ENCODE data around the gene OR1M1.

Gene OR1M1

DNA sequence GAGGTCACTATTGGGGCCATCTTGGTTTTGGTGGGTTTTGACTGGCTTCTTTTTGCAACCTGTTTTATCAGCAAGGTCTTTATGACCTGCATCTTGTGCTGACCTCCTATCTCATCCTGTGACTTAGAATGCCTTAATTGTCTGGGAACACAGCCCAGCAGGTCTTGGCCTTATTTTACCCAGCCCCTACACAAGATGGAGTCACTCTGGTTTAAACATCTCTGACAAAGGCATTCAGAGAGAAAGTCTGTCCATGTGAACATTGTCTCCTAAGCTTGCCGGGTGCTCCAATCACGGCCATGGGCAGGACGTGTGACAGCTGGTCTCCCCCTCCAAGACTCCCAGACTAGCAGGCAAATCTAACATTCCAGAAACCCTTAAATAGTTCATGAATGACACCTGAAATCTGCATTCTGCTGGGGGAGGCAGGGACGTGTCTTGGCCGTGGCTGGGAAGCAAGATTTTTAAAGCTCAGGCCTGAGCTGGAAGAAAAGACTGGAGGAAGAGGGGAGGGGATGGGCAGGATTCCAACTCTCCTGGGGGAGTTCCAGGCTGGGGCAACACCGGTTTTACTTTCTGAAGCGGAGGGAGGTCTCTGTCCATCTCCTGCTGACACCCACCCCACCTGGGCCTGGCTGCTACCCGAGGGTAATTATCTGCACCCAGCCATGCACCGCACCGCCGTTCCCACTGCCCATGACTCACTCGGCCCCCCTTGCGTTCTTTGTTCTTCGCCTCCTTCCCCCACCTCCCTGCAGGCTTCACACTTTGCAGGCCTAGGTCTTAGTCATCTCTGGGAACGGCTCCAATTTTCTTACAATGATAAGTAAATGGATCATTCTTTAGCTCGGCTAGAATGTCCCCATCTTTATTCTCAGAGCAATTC lies 11.6 kb upstream of the OR1M1 start:
- DNase-seq (ENCODE audit: low read depth) = peak; percentile 94

DNA sequence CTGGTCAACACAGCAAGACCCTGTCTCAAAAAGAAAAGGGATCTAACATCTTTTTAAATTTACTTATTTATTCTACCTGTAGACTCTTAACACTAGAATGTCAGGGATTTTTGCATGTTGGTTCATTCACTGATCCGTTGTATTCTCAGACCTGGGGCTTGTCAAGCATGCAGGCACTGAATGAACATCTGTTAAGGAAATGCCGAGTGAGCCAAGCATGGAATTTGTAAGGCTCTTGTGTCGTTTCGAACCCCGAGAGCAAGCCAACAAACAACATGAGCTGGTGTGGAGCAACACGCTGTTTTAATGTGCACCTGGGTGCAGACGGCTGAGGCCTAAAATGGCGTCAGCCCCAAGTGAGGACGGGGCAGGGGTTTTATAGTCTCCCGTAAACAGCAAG lies 10.0 kb upstream of the OR1M1 start:
- no peak for DNase-seq (ENCODE audit: low read depth)

DNA sequence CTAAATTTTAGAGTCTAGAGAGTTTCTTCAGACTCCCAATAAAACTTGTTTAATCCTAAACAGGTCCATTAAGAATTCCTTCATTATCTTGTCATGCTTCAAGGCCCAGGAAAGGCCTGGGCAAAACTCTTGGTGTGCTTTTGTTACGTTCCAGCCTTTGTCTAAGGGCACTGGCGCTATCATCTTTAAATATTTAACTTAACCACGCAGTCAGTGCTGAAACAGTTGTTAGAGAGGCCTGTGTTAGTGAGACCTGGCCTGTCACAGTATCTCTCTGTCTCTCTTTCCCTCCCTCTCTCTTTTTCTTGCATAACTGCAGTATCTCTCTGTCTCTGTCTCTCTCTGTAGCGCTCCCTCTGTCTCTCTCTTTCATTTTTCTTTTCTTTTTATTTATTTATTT lies 8.2 kb upstream of the OR1M1 start:
- no peak for DNase-seq (ENCODE audit: low read depth)

DNA sequence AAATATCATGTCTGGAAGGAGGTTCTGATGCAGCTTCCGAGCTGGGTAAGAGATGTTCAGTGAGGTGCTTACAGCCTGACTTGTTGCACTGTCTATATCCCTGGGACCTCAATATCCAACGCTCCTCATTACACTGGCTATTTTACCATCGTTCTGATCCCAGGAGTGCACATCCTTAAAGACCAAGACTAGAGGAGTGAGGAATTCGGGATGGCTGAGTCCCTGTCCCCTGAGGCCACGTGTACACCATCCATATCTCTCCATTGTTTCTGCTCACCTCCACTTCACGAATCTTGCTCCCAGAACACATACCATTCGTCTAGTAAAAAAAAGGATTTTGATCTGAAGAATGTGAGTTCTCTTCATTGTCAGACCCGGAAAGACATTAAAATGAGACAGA lies 20.5 kb downstream of the OR1M1 start, which contains the start of gene OR7G2:
Gene OR7G2, minus strand, starts transcription at position 101 of the 400 bp plus-strand sequence. CDS start 4,232 bp downstream, outside the sequence.
- no peak for DNase-seq (ENCODE audit: low read depth)

DNA sequence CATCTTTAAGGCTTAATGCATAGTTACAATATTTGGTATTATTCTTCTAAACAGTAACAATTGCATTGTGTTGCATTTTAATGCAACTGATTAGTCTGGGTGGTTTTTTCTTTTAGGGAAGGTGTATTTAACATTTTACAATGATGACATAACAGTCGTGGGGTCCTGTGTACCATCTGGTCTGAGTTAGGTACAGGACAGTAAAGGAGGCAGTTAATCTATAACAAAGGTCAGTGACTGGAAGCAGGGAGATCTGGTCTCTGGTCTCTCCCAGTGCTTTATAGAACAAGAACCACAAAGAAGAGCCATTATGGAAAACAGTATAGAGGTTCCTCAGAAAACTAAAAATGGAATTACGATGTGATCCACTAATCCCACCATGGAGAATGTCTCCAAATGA lies 23.1 kb downstream of the OR1M1 start:
- no peak for DNase-seq (ENCODE audit: low read depth)

DNA sequence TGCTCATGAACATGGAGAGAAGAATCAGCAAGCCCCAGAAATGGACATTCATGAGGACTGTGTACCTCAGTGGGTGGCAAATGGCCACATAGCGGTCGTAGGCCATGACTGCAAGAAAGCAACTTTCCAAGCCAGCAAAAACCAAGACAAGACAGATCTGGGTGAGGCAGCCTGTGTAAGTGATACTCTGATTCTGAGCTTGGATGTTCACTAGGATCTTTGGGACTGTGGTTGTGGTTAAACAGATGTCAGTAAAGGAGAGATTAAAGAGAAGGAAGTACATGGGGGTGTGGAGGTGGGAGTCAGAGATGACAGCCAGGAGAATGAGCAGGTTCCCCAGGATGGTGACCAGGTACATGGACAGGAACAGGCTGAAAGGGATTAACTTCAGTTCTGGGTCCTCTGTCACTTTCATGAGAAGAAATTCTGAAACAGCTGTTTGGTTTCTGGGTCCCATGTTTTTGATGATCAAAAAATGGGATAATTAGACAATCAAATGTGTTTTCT lies 28.5 kb downstream of the OR1M1 start, which contains the start of gene OR7G1:
Gene OR7G1, minus strand, starts transcription at position 457 of the 507 bp plus-strand sequence. Its CDS starts 0 bp downstream, at position 457.
- no peak for DNase-seq (ENCODE audit: low read depth)

DNA sequence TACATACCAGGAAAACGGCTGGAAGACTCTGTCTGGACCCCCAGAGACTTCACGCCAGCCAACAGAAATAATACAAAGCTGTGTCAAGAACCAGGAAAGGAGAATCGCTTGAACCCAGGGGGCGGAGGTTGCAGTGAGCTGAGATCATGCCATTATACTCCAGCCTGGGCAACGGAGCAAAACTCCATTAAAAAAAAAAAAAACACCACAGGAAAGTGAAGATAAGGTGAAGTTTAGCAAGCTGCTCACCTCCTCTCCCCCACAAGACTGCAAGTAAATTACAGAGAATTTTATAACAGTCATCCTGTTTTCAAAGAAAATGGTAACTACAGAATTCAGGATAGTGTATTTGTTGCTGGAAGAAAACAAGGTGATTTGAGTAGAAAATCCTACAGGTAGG lies 29.7 kb downstream of the OR1M1 start:
- no peak for DNase-seq (ENCODE audit: low read depth)

DNA sequence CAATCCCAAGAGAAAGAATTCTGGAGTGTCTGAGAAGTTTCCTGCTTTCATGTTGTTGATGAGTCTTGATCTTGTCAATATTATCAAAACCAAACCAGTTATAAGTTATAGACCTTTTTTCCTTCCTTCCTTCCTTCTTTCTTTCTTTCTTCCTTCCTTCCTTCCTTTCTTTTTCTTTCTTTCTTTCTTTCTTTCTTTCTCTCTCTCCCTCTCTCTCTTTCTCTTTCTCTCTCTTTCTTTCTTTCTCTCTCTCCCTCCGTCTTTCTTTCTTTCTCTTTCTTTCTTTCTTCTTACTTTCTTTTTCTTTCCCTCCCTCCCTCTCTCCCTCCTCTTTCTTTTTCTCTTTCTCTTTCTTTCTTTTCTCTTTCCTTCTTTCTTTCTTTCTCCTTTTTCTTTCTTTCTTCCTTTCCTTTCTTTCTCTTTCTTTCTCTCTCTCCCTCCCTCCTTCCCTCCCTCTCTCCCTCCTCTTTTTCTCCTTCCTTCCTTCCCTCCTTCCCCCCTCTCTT lies 40.1 kb downstream of the OR1M1 start, which contains the start of gene OR7G3:
Gene OR7G3, minus strand, starts transcription at position 51 of the 506 bp plus-strand sequence. Its CDS starts 0 bp downstream, at position 51.
- no peak for DNase-seq (ENCODE audit: low read depth)

DNA sequence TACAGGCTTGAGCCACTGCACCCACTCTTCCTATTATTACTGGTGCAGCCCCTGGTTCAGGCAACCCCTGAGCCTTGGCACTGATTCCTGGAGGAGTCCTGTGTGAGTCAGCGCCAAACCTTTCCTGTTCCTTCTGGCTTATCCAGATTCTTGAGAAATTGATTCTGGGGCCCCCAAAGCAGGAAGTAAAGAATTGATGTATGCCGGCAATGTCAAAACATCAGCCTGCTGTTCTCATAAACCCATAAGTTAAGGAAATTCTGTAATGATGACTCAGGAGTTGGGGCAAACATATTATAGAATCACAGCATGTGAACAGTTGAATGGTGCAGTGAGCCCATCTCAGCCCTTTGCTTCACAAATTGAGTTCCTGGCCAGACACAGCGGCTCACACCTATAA lies 41.3 kb downstream of the OR1M1 start:
- peak; percentile 18 for DNase-seq (ENCODE audit: low read depth)

DNA sequence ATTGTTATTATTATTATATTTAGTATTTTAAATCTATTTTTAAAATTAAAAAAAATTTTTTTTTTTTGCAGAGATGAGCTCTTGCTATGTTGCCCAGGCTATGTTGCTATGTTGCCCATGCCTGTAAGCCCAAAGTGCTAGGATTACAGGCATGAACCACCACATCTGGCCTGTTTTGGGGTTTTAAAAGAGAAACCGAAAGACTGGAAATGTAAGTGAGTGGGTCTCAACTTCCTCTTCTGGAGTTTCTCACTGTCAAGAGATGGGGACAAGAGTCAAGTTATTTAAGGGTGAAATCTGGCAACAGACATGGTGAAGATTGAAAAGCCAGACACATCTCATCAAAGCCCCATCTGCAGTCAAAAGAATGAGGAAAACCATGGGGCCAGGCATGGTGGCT lies 44.1 kb downstream of the OR1M1 start:
- DNase-seq (ENCODE audit: low read depth) = no peak

DNA sequence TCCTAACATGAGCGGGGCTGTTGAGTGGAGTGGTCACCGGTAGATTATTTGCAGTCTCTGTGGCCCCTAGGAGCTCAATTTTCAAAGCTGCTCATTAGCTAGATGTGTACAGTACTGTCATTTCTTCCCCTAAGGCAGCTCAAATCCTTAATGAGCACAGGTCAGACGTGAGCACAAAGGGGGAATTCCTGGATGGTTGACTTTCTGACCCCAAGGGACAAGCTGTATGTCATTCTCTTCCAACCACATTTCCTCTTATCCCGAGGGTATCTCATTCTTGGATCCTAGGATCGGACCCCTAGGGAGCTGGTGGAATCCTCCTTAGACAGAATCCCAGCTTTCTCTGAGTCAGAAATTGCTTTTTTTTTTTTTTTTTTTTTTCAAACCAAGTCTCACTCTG lies 45.6 kb downstream of the OR1M1 start:
- no peak for DNase-seq (ENCODE audit: low read depth)

DNA sequence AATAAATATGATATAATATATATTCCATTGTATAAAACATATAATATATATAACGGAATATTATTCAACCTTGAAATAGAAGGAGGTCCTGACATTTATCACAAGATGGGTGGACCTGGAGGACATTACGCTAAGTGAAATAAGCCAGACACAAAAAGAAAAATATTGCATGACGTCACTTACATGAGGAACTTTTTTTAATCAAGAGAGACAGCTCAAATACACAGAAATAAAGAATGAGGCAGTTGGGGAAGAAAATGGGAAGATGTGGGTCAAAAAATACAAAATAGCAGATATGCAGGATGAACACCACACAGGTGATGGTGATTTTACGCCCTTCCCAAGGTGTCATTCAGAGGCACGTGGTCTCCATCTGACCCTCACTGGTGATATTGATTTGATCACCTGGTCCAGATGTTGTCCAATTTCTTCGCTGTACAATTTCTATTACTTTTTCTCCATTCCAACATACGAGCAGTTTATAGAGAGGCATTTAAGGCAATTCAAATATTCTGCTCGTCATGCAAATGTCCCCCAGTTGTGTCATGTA lies 52.8 kb downstream of the OR1M1 start:
- DNase-seq (ENCODE audit: low read depth) = no peak

DNA sequence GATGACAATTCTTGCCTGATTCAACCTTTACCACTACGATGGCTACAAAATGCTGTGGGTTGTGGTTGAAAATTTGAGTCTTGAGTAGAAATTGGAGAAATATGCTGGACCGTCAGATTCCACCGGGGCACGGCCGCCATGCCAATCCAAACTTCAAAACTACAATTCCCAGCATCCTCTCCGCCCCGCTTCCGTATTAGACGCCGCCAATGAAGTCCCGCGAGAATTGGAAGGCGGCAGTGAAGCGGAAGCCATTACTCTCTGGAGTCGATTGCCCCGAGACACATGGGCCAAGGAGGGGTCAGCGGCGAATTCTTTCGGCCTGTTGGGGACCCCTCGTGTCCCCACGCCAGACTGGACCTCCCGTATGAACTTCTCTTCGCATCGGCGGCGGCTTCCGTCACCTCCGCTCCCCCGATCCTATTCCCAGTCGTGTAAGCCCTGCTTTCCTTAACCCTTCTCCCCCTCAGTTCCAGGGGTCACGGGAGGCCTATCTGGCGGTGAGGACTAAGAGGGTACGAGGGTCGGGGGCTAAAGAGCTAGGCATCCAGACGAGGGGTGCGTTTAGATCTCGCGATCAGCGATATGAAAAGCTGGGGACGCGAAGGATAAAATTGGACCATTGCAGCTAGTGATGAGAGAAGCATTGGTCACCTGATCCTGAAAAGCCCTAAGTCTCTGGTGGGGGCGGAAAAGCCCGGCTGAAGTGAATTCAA lies 53.5 kb downstream of the OR1M1 start, which contains the start of gene ZNF317:
Gene ZNF317, plus strand, starts transcription at position 239 of the 716 bp plus-strand sequence. CDS start 15,620 bp downstream, outside the sequence.
- DNase-seq (ENCODE audit: low read depth) = peak; percentile 62

DNA sequence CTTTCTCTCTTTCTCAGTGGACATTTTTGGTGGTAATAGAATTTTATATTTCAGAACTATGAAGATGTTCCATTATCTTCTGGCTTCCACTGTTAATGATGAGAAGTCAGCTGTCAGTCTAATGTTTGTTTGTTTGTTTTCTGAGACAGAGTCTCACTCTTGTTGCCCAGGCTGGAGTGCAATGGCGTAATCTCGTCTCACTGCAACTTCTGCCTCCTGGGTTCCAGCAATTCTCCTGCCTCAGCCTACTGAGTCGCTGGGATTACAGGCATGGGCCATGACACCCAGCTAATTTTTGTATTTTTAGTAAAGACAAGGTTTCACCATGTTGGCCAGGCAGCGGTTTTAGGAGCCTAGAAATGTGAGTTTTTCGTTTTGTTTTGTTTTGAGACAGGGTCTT lies 58.1 kb downstream of the OR1M1 start:
- DNase-seq (ENCODE audit: low read depth) = no peak

Measured in non-pigmented ciliary epithelial cell (primary cell).